A549 (cell line): ENCODE measurements around the gene RGS6. TPM values are rescaled to one million over a fixed set of nuclear protein-coding genes. Genes with fewer than 3 reads are reported as not detected.

Source experiments
- ATAC-seq, 2 experiments: fragments of 200-7000 bp in 1 of 2; fragments of >200 bp in 1 of 2; cut with Nextera tagmentation in 1 of 2; cut with Tn5 transposase in 1 of 2; 3 replicates each; pipeline versions ENCODE4 v1.8.0 to v1.9.1; 2018 to 2020; ENCODE audit warnings: mild to moderate bottlenecking in 1 of 2, moderate library complexity in 1 of 2
- CTCF ChIA-PET: fragments of 300-600 bp; sonication (Branson Sonifier 250); formaldehyde crosslinking; extraction: SDS; loops from one replicate; lab custom pipeline; 2021; ENCODE audit warnings: antibody characterized with exemption, inconsistent platforms; lab: Yijun Ruan, JAX
- POLR2A ChIA-PET: fragments of 350-600 bp; formaldehyde crosslinking; extraction: SDS; loops from one replicate; lab custom pipeline; 2021; ENCODE audit warnings: antibody characterized with exemption, inconsistent platforms; lab: Yijun Ruan, JAX
- DNase-seq, 2 experiments: peaks; one replicate each; pipeline versions ENCODE4 v3.0.0 to v3.0.0-alpha.2; 2011 to 2016; ENCODE audit warnings: low read depth in 1 of 2, low spot score in 1 of 2
- FAIRE-seq: peaks from 2 replicates; lab custom pipeline; 2011; peaks lifted over from hg19 to GRCh38; lab: Jason Lieb, UNC
- H3K27ac ChIP-seq, 2 experiments: fragments of >200 bp; sonication (Bioruptor Twin); formaldehyde crosslinking; 3 replicates each; pipeline ENCODE4 v1.5.1; 2016 to 2017
- H3K4me1 ChIP-seq: fragments of >200 bp; sonication (Bioruptor Twin); formaldehyde crosslinking; 3 replicates; pipeline ENCODE4 v1.6.1; 2016
- H3K4me2 ChIP-seq: fragments of >200 bp; sonication (Bioruptor Twin); formaldehyde crosslinking; 3 replicates; pipeline ENCODE4 v1.6.1; 2016
- H3K4me3 ChIP-seq: fragments of >200 bp; sonication (Bioruptor Twin); formaldehyde crosslinking; 3 replicates; pipeline ENCODE4 v1.5.1; 2016
- H3K9me3 ChIP-seq: fragments of >200 bp; sonication (Bioruptor Twin); formaldehyde crosslinking; 3 replicates; pipeline ENCODE4 v1.6.1; 2016
- BHLHE40 ChIP-seq: IDR thresholded peaks from 2 replicates; pipeline ENCODE4 v1.6.1; 2012; ENCODE audit warnings: low read depth, low read length, inconsistent platforms
- CHD4 ChIP-seq: fragments of 200-600 bp; sonication (generic); IDR thresholded peaks from 2 replicates; pipeline ENCODE4 v1.6.1; 2016; ENCODE audit warnings: antibody characterized with exemption, mild to moderate bottlenecking, borderline replicate concordance
- EHMT2 ChIP-seq: fragments of 200-600 bp; sonication (generic); IDR thresholded peaks from 2 replicates; pipeline ENCODE4 v1.6.1; 2016; ENCODE audit warnings: antibody characterized with exemption, low read depth, mild to moderate bottlenecking, moderate library complexity
- EP300 ChIP-seq, 2 experiments: fragments of >200 bp; sonication (Bioruptor Twin); formaldehyde crosslinking; IDR thresholded peaks; 2 replicates in 1 of 2; 3 replicates in 1 of 2; pipeline ENCODE4 v1.6.1; 2016 to 2017
- ESRRA ChIP-seq: fragments of 150-350 bp; IDR thresholded peaks from 2 replicates; pipeline ENCODE4 v1.6.1; 2014; ENCODE audit warnings: mild to moderate bottlenecking, low read length, borderline replicate concordance
- GATA3 ChIP-seq: IDR thresholded peaks from 2 replicates; pipeline ENCODE4 v1.6.1; 2012; ENCODE audit warnings: borderline replicate concordance
- HDAC2 ChIP-seq: fragments of 200-600 bp; sonication (generic); IDR thresholded peaks from 2 replicates; pipeline ENCODE4 v1.6.1; 2016
- HOXA7 ChIP-seq: fragments of 250-450 bp; sonication (Bioruptor Pico); IDR thresholded peaks from 2 replicates; pipeline ENCODE4 v1.5.0; 2020; ENCODE audit warnings: mild to moderate bottlenecking, moderate library complexity
- HOXB5 ChIP-seq: fragments of 250-450 bp; sonication (Bioruptor Pico); IDR thresholded peaks from 2 replicates; pipeline ENCODE4 v1.5.0; 2020; ENCODE audit warnings: mild to moderate bottlenecking, moderate library complexity
- JUNB ChIP-seq: fragments of >200 bp; sonication (Bioruptor Twin); formaldehyde crosslinking; IDR thresholded peaks from 2 replicates; pipeline ENCODE4 v1.6.1; 2016
- KDM1A ChIP-seq: fragments of 200-600 bp; sonication (generic); IDR thresholded peaks from 2 replicates; pipeline ENCODE4 v1.6.1; 2016; ENCODE audit warnings: low read depth, mild to moderate bottlenecking
- KDM5A ChIP-seq: fragments of 200-600 bp; sonication (generic); IDR thresholded peaks from 2 replicates; pipeline ENCODE4 v1.6.1; 2016; ENCODE audit warnings: antibody characterized with exemption, mild to moderate bottlenecking
- NPAS2 ChIP-seq: fragments of 250-450 bp; sonication (Bioruptor Pico); IDR thresholded peaks from 2 replicates; pipeline ENCODE4 v1.8.0; 2022; ENCODE audit warnings: mild to moderate bottlenecking, moderate library complexity, borderline replicate concordance
- PHF8 ChIP-seq: fragments of 200-600 bp; sonication (generic); IDR thresholded peaks from 2 replicates; pipeline ENCODE4 v1.6.1; 2016; ENCODE audit warnings: low read depth, mild to moderate bottlenecking, antibody characterized with exemption, moderate library complexity, borderline replicate concordance
- POLR2A ChIP-seq: IDR thresholded peaks from 2 replicates; pipeline ENCODE4 v1.6.1; 2012; ENCODE audit warnings: mild to moderate bottlenecking, low read length
- POLR2AphosphoS2 ChIP-seq: conservative IDR thresholded peaks from 2 replicates; pipeline ENCODE4 v1.6.1; 2012; ENCODE audit warnings: low read length, improper control_type of control experiment, inconsistent platforms
- RAD21 ChIP-seq, 2 experiments: fragments of >200 bp in 1 of 2; sonication (Bioruptor Twin) in 1 of 2; formaldehyde crosslinking in 1 of 2; IDR thresholded peaks in 1 of 2; conservative IDR thresholded peaks in 1 of 2; 2 replicates in 1 of 2; 3 replicates in 1 of 2; pipeline ENCODE4 v1.6.1; 2012 to 2018; ENCODE audit warnings: inconsistent platforms in 1 of 2
- RNF2 ChIP-seq: fragments of 200-600 bp; sonication (generic); IDR thresholded peaks from 2 replicates; pipeline ENCODE4 v1.6.1; 2016; ENCODE audit warnings: low read depth, mild to moderate bottlenecking, antibody characterized with exemption, moderate library complexity, borderline replicate concordance
- SMC3 ChIP-seq: fragments of >200 bp; sonication (Bioruptor Twin); formaldehyde crosslinking; IDR thresholded peaks from 3 replicates; pipeline ENCODE4 v1.6.1; 2018; ENCODE audit warnings: inconsistent platforms
- TFCP2L1 ChIP-seq: fragments of 250-450 bp; sonication (Bioruptor Pico); IDR thresholded peaks from 2 replicates; pipeline ENCODE4 v1.5.0; 2021; ENCODE audit warnings: mild to moderate bottlenecking
- TP53 ChIP-seq: fragments of 250-450 bp; sonication (Bioruptor Pico); IDR thresholded peaks from 2 replicates; pipeline ENCODE4 v1.5.0; 2021; ENCODE audit warnings: mild to moderate bottlenecking, moderate library complexity
- ZFP36 ChIP-seq: fragments of 450-650 bp; IDR thresholded peaks from 2 replicates; pipeline ENCODE4 v1.6.1; 2014; ENCODE audit warnings: borderline replicate concordance; ENCODE audit not compliant: partially characterized antibody
- WGBS: methylation state at CpG from one replicate; pipeline ENCODE4 v1.1.6; 2017; ENCODE audit errors: missing lambda C conversion rate; 5-methylcytosine and 5-hydroxymethylcytosine counted together
- polyA plus RNA-seq, 4 experiments: library from polyadenylated mRNA; depleted of rRNA in 3 of 4; stranded (reverse); fragments of >200 nt; fragmentation: RNase III in 1 of 4; extraction: RNeasy Plus Mini Kit Qiagen cat#74134 plus additional on column Dnase treatment in 1 of 4; gene quantifications; 2 replicates in 3 of 4; 3 replicates in 1 of 4; pipeline ENCODE4 v1.2.3, GENCODE V29; 2011 to 2017
- TF ChIP-seq, protein P1 (sequence below): fragments of 250-450 bp; sonication (Bioruptor Pico); IDR thresholded peaks from 2 replicates; pipeline ENCODE4 v1.5.0; 2020; ENCODE audit warnings: low read depth, mild to moderate bottlenecking, moderate library complexity
- TF ChIP-seq, protein P2 (sequence below): IDR thresholded peaks from 2 replicates; pipeline ENCODE4 v1.6.1; 2012
- TF ChIP-seq, protein P3 (sequence below): fragments of >200 bp; sonication (Bioruptor Twin); formaldehyde crosslinking; IDR thresholded peaks from 3 replicates; pipeline ENCODE4 v1.6.1; 2016
- TF ChIP-seq, protein P4 (sequence below): fragments of 150-350 bp; IDR thresholded peaks from 2 replicates; pipeline ENCODE4 v1.6.1; 2014; ENCODE audit warnings: low read depth, mild to moderate bottlenecking, low read length
- TF ChIP-seq, protein P5 (sequence below): fragments of >200 bp; sonication (Bioruptor Twin); formaldehyde crosslinking; IDR thresholded peaks from 2 replicates; pipeline ENCODE4 v1.6.1; 2016
- TF ChIP-seq, protein P6 (sequence below): fragments of 450-650 bp; IDR thresholded peaks from 2 replicates; pipeline ENCODE4 v1.6.1; 2014; ENCODE audit warnings: antibody characterized with exemption

Gene RGS6
- polyA plus RNA-seq, 2 of the 4 experiments (the other 2 are of a cell fraction), result not detected

DNA sequence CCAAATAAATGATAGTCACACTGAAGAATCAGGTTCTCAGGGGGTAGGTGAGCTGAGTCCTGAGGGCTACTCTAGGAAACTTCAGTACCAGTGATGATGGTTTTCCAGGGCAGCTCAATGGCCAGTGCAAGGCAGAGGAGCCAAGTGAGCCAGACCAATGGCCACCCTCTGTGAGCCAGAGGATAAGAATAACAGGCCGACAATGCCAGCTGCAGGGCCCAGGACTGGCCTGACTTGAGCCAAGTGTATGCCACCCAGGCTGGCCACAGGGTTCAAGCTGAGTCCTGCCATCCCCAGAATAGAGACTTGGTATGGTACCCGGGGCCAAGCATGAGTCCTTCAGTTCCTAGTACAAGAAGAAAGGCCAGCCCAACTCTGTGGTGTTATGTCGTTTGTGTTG is 606.2 kb downstream of the RGS6 start:
- no peak for ATAC-seq
- DNase-seq, result no peak
- Histone ChIP-seq H3K4me2 (no peak overlapping the region), H3K9me3 (no peaks in the 10 kb centered on the region), H3K4me1 (no peaks in the 10 kb centered on the region), H3K27ac (no peak overlapping the region), H3K4me3 (no peak overlapping the region)
- TF ChIP-seq GATA3 (no peak), KDM5A (no peak), POLR2A (no peak), TFCP2L1 (no peak), NPAS2 (no peak)
- TF ChIP-seq, protein P1, sequence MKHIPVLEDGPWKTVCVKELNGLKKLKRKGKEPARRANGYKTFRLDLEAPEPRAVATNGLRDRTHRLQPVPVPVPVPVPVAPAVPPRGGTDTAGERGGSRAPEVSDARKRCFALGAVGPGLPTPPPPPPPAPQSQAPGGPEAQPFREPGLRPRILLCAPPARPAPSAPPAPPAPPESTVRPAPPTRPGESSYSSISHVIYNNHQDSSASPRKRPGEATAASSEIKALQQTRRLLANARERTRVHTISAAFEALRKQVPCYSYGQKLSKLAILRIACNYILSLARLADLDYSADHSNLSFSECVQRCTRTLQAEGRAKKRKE (CRISPR knock-in tag), result no peak
- TF ChIP-seq, protein P2, sequence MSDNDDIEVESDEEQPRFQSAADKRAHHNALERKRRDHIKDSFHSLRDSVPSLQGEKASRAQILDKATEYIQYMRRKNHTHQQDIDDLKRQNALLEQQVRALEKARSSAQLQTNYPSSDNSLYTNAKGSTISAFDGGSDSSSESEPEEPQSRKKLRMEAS, result no peak
- ChIA-PET POLR2A (no interaction called here), CTCF (interaction anchor here (0.6 to 1.0 kb wide), 4 partner anchors 11 to 366 kb away, joined by 3 read pairs; no protein-coding TSS in a partner anchor)
- no peak for FAIRE-seq
- 36% methylated on average over 3 of the region's 3 CpGs for WGBS

DNA sequence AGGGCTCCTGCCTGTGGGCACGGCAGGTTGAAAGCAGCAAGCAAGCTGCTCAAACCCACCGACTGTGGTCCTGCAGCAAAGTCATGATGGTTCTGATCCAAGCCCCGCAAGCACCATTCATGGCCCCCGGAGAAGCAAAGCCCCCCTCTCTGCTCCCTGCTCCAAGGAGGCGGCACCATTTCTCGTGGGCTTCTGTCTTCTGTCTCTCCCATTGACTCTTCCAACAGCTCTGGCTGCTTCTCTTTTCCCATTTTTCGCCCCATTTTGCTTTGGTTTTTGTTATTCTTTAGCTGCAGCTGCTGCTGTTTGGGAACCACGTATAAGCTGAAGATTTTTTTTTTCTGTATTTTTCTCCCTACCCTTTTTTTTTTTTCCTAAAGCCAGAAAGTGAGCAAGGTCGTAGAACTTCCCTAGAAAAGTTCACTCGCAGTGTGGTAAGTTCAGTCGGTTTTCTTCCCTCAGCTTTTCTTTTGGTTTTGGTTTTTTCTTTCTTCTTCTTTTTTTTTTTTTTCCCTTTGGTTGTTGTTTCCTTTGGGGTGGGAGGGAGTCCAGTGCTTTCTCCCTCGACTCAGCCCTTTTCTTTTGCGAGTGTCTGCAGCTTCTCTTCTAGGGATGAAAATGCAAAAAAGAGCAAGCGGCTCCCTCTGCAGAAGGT is 607.6 kb downstream of the RGS6 start:
- POLR2A ChIA-PET, result no interaction called here
- CTCF ChIA-PET, result interaction anchor here (0.6 to 2.7 kb wide), 6 partner anchors 11 to 365 kb away, joined by 3 to 10 read pairs (median 8); no protein-coding TSS in a partner anchor
- Histone ChIP-seq H3K27ac (no peak overlapping the region), H3K9me3 (no peaks in the 10 kb centered on the region), H3K4me1 (no peaks in the 10 kb centered on the region), H3K4me3 (no peak overlapping the region), H3K4me2 (no peak overlapping the region)
- ATAC-seq (no peak), DNase-seq (no peak), FAIRE-seq (no peak)
- TF ChIP-seq HDAC2 (no peak), EHMT2 (no peak), RNF2 (no peak), BHLHE40 (no peak)
- TF ChIP-seq, protein P3, sequence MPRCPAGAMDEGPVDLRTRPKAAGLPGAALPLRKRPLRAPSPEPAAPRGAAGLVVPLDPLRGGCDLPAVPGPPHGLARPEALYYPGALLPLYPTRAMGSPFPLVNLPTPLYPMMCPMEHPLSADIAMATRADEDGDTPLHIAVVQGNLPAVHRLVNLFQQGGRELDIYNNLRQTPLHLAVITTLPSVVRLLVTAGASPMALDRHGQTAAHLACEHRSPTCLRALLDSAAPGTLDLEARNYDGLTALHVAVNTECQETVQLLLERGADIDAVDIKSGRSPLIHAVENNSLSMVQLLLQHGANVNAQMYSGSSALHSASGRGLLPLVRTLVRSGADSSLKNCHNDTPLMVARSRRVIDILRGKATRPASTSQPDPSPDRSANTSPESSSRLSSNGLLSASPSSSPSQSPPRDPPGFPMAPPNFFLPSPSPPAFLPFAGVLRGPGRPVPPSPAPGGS, result no peak
- 51% methylated on average over 13 of the region's 14 CpGs for WGBS

DNA sequence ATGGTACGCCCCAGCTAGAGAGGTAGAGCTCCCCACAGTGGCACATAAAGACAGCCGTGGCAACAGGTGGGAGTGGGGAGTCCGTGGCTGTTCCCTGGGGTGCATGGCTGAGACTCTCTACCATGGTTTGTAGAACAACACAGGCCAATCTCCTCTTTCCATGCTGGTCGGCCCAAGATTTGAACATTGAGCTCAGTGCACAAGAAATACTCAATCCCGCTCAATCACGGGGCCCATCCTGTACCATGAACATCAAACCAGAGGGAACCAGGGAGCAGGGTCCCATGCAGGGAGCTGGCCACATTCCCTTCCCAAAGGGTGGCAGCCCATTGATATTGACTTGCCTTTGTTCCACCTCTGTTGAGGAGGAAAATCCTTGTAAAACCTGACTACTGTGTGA is 608.6 kb downstream of the RGS6 start:
- Histone ChIP-seq H3K4me3 (no peak overlapping the region), H3K27ac (no peak overlapping the region), H3K4me2 (no peak overlapping the region), H3K4me1 (no peaks in the 10 kb centered on the region), H3K9me3 (no peaks in the 10 kb centered on the region)
- POLR2A ChIA-PET, result no interaction called here
- ATAC-seq (no peak), DNase-seq (no peak), FAIRE-seq (no peak)
- CTCF ChIA-PET, result interaction anchor here (0.5 to 3.0 kb wide), 7 partner anchors 10 to 374 kb away, joined by 3 to 12 read pairs (median 8); no protein-coding TSS in a partner anchor
- WGBS, result 56% methylated on average over 6 of the region's 6 CpGs
- TF ChIP-seq ZFP36 (no peak), HOXB5 (CRISPR knock-in tag) (no peak), CHD4 (no peak), HDAC2 (no peak), POLR2AphosphoS2 (no peak), ESRRA (no peak), HOXA7 (CRISPR knock-in tag) (no peak), JUNB (no peak), KDM1A (no peak), SMC3 (no peak), RAD21 (conservative IDR thresholded peaks at IDR 0.05 in 1 of 2, IDR thresholded peaks at IDR 0.05 in 1 of 2) (no peak), EHMT2 (no peak), PHF8 (no peak), TP53 (CRISPR knock-in tag) (no peak), EP300 (IDR thresholded peaks at IDR 0.05) (no peak)
- TF ChIP-seq, protein P4, sequence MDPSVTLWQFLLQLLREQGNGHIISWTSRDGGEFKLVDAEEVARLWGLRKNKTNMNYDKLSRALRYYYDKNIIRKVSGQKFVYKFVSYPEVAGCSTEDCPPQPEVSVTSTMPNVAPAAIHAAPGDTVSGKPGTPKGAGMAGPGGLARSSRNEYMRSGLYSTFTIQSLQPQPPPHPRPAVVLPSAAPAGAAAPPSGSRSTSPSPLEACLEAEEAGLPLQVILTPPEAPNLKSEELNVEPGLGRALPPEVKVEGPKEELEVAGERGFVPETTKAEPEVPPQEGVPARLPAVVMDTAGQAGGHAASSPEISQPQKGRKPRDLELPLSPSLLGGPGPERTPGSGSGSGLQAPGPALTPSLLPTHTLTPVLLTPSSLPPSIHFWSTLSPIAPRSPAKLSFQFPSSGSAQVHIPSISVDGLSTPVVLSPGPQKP, result no peak
- TF ChIP-seq, protein P2, result no peak
- TF ChIP-seq, protein P5, sequence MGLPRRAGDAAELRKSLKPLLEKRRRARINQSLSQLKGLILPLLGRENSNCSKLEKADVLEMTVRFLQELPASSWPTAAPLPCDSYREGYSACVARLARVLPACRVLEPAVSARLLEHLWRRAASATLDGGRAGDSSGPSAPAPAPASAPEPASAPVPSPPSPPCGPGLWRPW, result no peak
- TF ChIP-seq, protein P6, sequence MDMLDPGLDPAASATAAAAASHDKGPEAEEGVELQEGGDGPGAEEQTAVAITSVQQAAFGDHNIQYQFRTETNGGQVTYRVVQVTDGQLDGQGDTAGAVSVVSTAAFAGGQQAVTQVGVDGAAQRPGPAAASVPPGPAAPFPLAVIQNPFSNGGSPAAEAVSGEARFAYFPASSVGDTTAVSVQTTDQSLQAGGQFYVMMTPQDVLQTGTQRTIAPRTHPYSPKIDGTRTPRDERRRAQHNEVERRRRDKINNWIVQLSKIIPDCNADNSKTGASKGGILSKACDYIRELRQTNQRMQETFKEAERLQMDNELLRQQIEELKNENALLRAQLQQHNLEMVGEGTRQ, result no peak
